Spleen (tissue), 11 donors: ENCODE data around the gene PHYKPL. TPM values are rescaled to one million over a fixed set of nuclear protein-coding genes. Genes with fewer than 3 reads are reported as not detected.
"Not testable (repeated sequence)": the region's sequence is repeated elsewhere in the genome, so short reads cannot be mapped to it uniquely, and the experiment has no call there.

Experiments
- DNase-seq: peaks from one replicate; pipeline ENCODE4 v3.0.0-alpha.2; 2020
- H3K27ac ChIP-seq, 8 donors: fragments of 200-600 bp; sonication (generic) in 7 of 8; 1 replicate in 4 of 8; 2 replicates in 4 of 8; pipeline versions ENCODE4 v1.5.0 to v1.8.0; 2016 to 2021; ENCODE audit warnings: inconsistent platforms in 4 of 8, mild to moderate bottlenecking in 4 of 8, moderate library complexity in 1 of 8
- H3K27me3 ChIP-seq, 7 donors: fragments of 200-600 bp; sonication (generic) in 6 of 7; replicated peaks in 1 of 7; 1 replicate in 4 of 7; 2 replicates in 3 of 7; pipeline versions ENCODE4 v1.5.0 to v1.8.0; 2016 to 2021; ENCODE audit warnings: inconsistent platforms in 3 of 7, mild to moderate bottlenecking in 1 of 7
- H3K36me3 ChIP-seq, 6 donors: fragments of 200-600 bp; sonication (generic) in 5 of 6; 1 replicate in 4 of 6; 2 replicates in 2 of 6; pipeline versions ENCODE4 v1.5.0 to v1.8.0; 2016 to 2021; ENCODE audit warnings: inconsistent platforms in 2 of 6
- H3K4me1 ChIP-seq, 6 donors: fragments of 200-600 bp; sonication (generic) in 5 of 6; 1 replicate in 3 of 6; 2 replicates in 3 of 6; pipeline versions ENCODE4 v1.5.0 to v1.8.0; 2016 to 2021; ENCODE audit warnings: inconsistent platforms in 3 of 6
- H3K4me3 ChIP-seq, 8 donors: fragments of 200-600 bp; sonication (generic) in 7 of 8; 1 replicate in 4 of 8; 2 replicates in 4 of 8; pipeline versions ENCODE4 v1.5.0 to v1.8.0; 2016 to 2021; ENCODE audit warnings: inconsistent platforms in 4 of 8, mild to moderate bottlenecking in 4 of 8, moderate library complexity in 2 of 8
- H3K9me3 ChIP-seq, 8 donors: fragments of 200-600 bp; sonication (generic) in 7 of 8; 1 replicate in 4 of 8; 2 replicates in 4 of 8; pipeline versions ENCODE4 v1.5.0 to v1.8.0; 2016 to 2021; ENCODE audit warnings: inconsistent platforms in 4 of 8
- POLR2A ChIP-seq, 3 donors: fragments of 450-650 bp; IDR thresholded peaks; one replicate each; pipeline ENCODE4 v1.5.1; 2017; ENCODE audit warnings: antibody characterized with exemption in 3 of 3, mild to moderate bottlenecking in 1 of 3
- POLR2AphosphoS5 ChIP-seq, 3 donors: sonication (generic); formaldehyde crosslinking; IDR thresholded peaks; one replicate each; pipeline ENCODE4 v1.5.1; 2017; ENCODE audit warnings: antibody characterized with exemption in 3 of 3
- WGBS, 5 donors: extraction: QIAGEN DNeasy Blood & Tissue Kit in 3 of 5; methylation state at CpG; one replicate each; pipeline versions ENCODE4 v1.1.5 to v1.1.7; 2013 to 2018; 5-methylcytosine and 5-hydroxymethylcytosine counted together
- intact Hi-C: fragments of 100-400 bp; cut with DNase I; formaldehyde crosslinking; loops from one replicate; pipeline ENCODE4 v1.15.0; 2023; ENCODE audit warnings: low total_unique reads
- polyA plus RNA-seq, 3 donors: library from polyadenylated mRNA; stranded (reverse); fragments of 200-250 nt; gene quantifications; one replicate each; pipeline ENCODE4 v1.2.1, GENCODE V29; 2013
- total RNA-seq, 7 donors: library from RNA; depleted of rRNA in 3 of 7; stranded (reverse); fragments of >200 nt in 3 of 7; fragmentation: NEBNext Ultra II Directional in 4 of 7; extraction: Animal tissue kit (Norgen Biotek cat#: 25700) in 4 of 7; gene quantifications; one replicate each; pipeline versions ENCODE4 v1.1.0 to v1.2.1, GENCODE V29; 2016 to 2021
- TF ChIP-seq, protein P1 (sequence below), 11 experiments: fragments of 200-600 bp in 7 of 11; fragments of 450-650 bp in 4 of 11; sonication (generic) in 4 of 11; IDR thresholded peaks in 8 of 11; conservative IDR thresholded peaks in 3 of 11; 1 replicate in 7 of 11; 2 replicates in 4 of 11; pipeline versions ENCODE4 v1.4.0 to v1.8.0; 2016 to 2021; ENCODE audit warnings: antibody characterized with exemption in 11 of 11, inconsistent platforms in 4 of 11, mild to moderate bottlenecking in 1 of 11
- donor health status: healthy with polysubstance abuse.
- donor health status: DM: no; HTN: no; CAD: no; lungs with moderate emphysema.
- donor health status: DM: no; HTN: no; CAD: no.
- donor health status: Bipolar disorder and iron deficiency.
- donor health status: healthy.
- donor health status: DM: no; HTN: no; CAD: no.
- donor health status: DM: yes; HTN: yes; CAD: no.

The PHYKPL gene
- total and polyA plus RNA-seq, 10 donors = 46.9 to 209 (median 105) TPM

- Histone ChIP-seq H3K4me1 (peaks cover 18 to 57% (median 51%) of the 10 kb centered on the region in 6 donors), H3K4me3 (peak overlapping the region in 1 of 8 donors; percentile 6), H3K9me3 (no peaks in the 10 kb centered on the region), H3K27me3 (no peaks in the 10 kb centered on the region), H3K36me3 (no peaks in the 10 kb centered on the region), H3K27ac (peak overlapping the region in 7 of 8 donors; percentile 85 to 93 (median 89))
- TF ChIP-seq POLR2AphosphoS5 (IDR thresholded peaks at IDR 0.05) (no peak), POLR2A (IDR thresholded peaks at IDR 0.05) (no peak)
- TF ChIP-seq, protein P1, sequence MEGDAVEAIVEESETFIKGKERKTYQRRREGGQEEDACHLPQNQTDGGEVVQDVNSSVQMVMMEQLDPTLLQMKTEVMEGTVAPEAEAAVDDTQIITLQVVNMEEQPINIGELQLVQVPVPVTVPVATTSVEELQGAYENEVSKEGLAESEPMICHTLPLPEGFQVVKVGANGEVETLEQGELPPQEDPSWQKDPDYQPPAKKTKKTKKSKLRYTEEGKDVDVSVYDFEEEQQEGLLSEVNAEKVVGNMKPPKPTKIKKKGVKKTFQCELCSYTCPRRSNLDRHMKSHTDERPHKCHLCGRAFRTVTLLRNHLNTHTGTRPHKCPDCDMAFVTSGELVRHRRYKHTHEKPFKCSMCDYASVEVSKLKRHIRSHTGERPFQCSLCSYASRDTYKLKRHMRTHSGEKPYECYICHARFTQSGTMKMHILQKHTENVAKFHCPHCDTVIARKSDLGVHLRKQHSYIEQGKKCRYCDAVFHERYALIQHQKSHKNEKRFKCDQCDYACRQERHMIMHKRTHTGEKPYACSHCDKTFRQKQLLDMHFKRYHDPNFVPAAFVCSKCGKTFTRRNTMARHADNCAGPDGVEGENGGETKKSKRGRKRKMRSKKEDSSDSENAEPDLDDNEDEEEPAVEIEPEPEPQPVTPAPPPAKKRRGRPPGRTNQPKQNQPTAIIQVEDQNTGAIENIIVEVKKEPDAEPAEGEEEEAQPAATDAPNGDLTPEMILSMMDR (IDR thresholded peaks at IDR 0.05 in 8 of 11, conservative IDR thresholded peaks at IDR 0.05 in 3 of 11) = no peak
- intact Hi-C loops = no loop called here
- DNase-seq = peak; percentile 83
- WGBS, 5 donors = 63 to 78% (median 68%) methylated on average over 12 to 15 of the region's 15 CpGs
Measured at GRCh38 chr5:178241688-178242231, 9.2 kb upstream of the PHYKPL start.

DNA sequence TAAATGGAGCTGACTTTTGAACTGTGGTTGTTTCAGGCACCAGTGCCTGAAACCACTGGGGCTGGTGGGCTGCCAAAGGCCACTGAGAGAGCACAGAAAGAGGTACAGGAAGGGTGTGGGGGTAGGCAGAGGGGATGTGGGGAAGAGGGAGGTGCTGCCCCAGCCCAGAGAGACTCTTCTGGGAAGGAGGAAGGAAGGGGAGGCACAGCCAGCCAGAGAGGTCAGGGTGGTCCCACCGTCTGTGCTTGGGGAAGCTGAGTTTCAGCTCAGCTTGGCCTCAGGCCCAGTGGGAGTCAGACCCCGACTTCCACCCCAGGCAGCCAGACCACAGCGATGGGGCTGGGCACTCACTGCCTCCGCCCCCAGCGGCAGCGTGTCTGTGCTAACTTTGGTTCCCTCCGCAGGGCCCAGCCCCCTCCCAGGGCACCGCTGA is 8.6 kb upstream of the PHYKPL start:
- intact Hi-C loops = no loop called here
- peak overlapping the region in 1 of 8 donors; percentile 6 for H3K4me3 ChIP-seq
- no peaks in the 10 kb centered on the region for H3K36me3 ChIP-seq
- peak; percentile 91 for DNase-seq
- no peaks in the 10 kb centered on the region for H3K9me3 ChIP-seq
- TF ChIP-seq, protein P1 (IDR thresholded peaks at IDR 0.05 in 8 of 11, conservative IDR thresholded peaks at IDR 0.05 in 3 of 11) = no peak
- peak in 2 of 3 donors; percentile 36 to 50 for TF ChIP-seq POLR2AphosphoS5 (IDR thresholded peaks at IDR 0.05)
- H3K27ac ChIP-seq = peak overlapping the region in 7 of 8 donors; percentile 85 to 93 (median 89)
- peaks cover 18 to 62% (median 56%) of the 10 kb centered on the region in 6 donors for H3K4me1 ChIP-seq
- WGBS, 5 donors = 11 to 38% (median 16%) methylated on average over 7 to 8 of the region's 8 CpGs
- H3K27me3 ChIP-seq = no peaks in the 10 kb centered on the region

DNA sequence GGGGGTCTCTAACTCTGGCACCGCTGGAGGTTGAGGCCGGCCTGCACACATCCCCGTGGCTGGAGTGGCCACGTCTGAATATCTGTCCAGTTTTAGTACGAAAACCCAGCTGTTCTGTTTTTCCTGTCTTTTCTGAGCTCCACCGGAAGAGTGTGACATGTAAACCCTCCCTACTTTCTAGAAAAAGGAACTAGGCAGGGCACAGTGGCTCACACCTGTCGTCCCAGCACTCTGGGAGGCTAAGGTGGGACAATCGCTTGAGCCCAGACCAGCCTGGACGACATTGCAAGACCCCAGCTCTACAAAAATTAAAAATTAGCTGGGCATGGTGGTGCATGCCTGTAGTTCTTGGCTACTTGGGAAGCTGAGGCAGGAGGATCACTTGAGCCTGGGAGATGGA is 8.2 kb upstream of the PHYKPL start:
- WGBS, 5 donors = 20 to 33% (median 24%) methylated on average over 9 of the region's 9 CpGs
- Histone ChIP-seq H3K4me1 (peaks cover 18 to 67% (median 60%) of the 10 kb centered on the region in 6 donors), H3K4me3 (peak overlapping the region in 1 of 8 donors; percentile 6), H3K27ac (peak overlapping the region in 7 of 8 donors; percentile 85 to 93 (median 89)), H3K9me3 (no peaks in the 10 kb centered on the region), H3K27me3 (no peaks in the 10 kb centered on the region), H3K36me3 (no peaks in the 10 kb centered on the region)
- TF ChIP-seq, protein P1 (IDR thresholded peaks at IDR 0.05 in 8 of 11, conservative IDR thresholded peaks at IDR 0.05 in 3 of 11) = no peak
- no peak for DNase-seq
- intact Hi-C loops = no loop called here

DNA sequence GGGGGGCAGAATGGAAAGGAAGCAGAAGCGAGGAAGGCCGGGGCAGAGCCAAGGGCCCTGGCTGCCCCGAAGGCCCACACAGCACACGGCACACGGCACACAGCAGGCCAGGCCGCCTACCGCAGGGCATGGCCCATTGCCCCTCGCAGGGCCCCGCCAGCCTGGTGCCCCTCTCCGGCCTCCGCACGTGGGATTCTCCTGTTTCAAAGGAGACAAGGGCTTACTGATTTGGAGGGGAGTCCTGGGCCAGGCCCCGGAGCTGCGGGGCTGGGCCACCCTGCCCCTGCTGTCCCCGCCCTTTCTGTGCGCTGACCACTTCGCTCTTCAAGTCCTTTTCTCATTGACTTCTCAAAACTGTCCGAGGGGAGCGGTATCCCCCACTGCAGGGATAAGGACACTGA is 7.7 kb upstream of the PHYKPL start:
- TF ChIP-seq POLR2AphosphoS5 (IDR thresholded peaks at IDR 0.05) (no peak), POLR2A (IDR thresholded peaks at IDR 0.05) (no peak)
- TF ChIP-seq, protein P1 (IDR thresholded peaks at IDR 0.05 in 8 of 11, conservative IDR thresholded peaks at IDR 0.05 in 3 of 11) = no peak
- intact Hi-C loops = no loop called here
- DNase-seq = no peak
- H3K27me3 ChIP-seq = no peaks in the 10 kb centered on the region
- H3K4me3 ChIP-seq = peak overlapping the region in 1 of 8 donors; percentile 6
- no peaks in the 10 kb centered on the region for H3K9me3 ChIP-seq
- no peaks in the 10 kb centered on the region for H3K36me3 ChIP-seq
- 51 to 66% (median 62%) methylated on average over 19 of the region's 19 CpGs for WGBS, 5 donors
- peak overlapping the region in 7 of 8 donors; percentile 85 to 93 (median 89) for H3K27ac ChIP-seq
- H3K4me1 ChIP-seq = peaks cover 18 to 71% (median 63%) of the 10 kb centered on the region in 6 donors

GRCh38 chr5:178239626-178240301 is 7.2 kb upstream of the PHYKPL start:
- H3K27me3 ChIP-seq, H3K9me3 ChIP-seq, H3K36me3 ChIP-seq, intact Hi-C loops: not testable (repeated sequence)
- Histone ChIP-seq H3K4me3 (peak overlapping the region in 1 of 8 donors; percentile 6), H3K4me1 (peaks cover 19 to 77% (median 69%) of the 10 kb centered on the region in 6 donors), H3K27ac (peak overlapping the region in 7 of 8 donors; percentile 86 to 93 (median 90))
- peak; percentile 88 for DNase-seq
- 11 to 40% (median 36%) methylated on average over 6 to 16 of the region's 16 CpGs for WGBS, 5 donors
